ENCODE data around the gene GRIN2A. TPM values are rescaled to one million over a fixed set of nuclear protein-coding genes. Genes with fewer than 3 reads are reported as not detected.

Gene GRIN2A
- total and polyA plus RNA-seq, 2 donors (not counting 3 experiments of a cell fraction or from before 2014, with no cell fraction given), result not detected

GRCh38 chr16:9821331-9821730 lies 360.9 kb downstream of the GRIN2A start:
- no TSS peak for BruUV-seq (replicated peaks)
- DNase-seq (ENCODE audit: low read depth, low spot score) (no peak), FAIRE-seq (no peak)
- no peaks in the 10 kb centered on the region for H3K36me3 ChIP-seq (ENCODE audit: control insufficient read depth in 2 of 2, extremely low read depth in 1 of 2, insufficient read depth in 2 of 2, low read length in 2 of 2)
- intact Hi-C loops (cut with micrococcal nuclease) (no loop called here), dilution Hi-C loops (cut with MboI; ENCODE audit: extremely low pct_ligation_motif_present, low sequenced_read_pairs) (no loop called here)
- H3K79me2 ChIP-seq (ENCODE audit: control insufficient read depth, insufficient read depth, low read length), result no peaks in the 10 kb centered on the region
- H3K9me1 ChIP-seq (replicated peaks; ENCODE audit: control insufficient read depth, extremely low read depth, insufficient read depth, low read length), result no peaks in the 10 kb centered on the region
- CTCF ChIA-PET, result no interaction called here
- H3K27ac ChIP-seq (ENCODE audit: insufficient read depth, low read depth, low read length), result no peak overlapping the region
- no peaks in the 10 kb centered on the region for H4K20me1 ChIP-seq (replicated peaks; ENCODE audit: control insufficient read depth, extremely low read depth, insufficient read depth, low read length)
- no peaks in the 10 kb centered on the region for H3K9me3 ChIP-seq (replicated peaks; ENCODE audit: control insufficient read depth, insufficient read depth, low read length)
- TF ChIP-seq MYC (IDR thresholded peaks at IDR 0.05; ENCODE audit: low read depth, low read length) (no peak), MAX (IDR thresholded peaks at IDR 0.05; ENCODE audit: insufficient read depth, insufficient read length) (no peak), POLR2AphosphoS5 (IDR thresholded peaks at IDR 0.05; ENCODE audit: insufficient read depth, low read depth, low read length) (no peak), GATA2 (IDR thresholded peaks at IDR 0.05; ENCODE audit: insufficient read depth, insufficient read length, low read depth, low read length) (no peak)
- no peaks in the 10 kb centered on the region for H3K4me1 ChIP-seq (ENCODE audit: control insufficient read depth, extremely low read depth, insufficient read depth, low read length)
- POLR2A ChIA-PET, result no interaction called here
- no peak overlapping the region for H3K4me3 ChIP-seq (replicated peaks in 1 of 3; ENCODE audit: insufficient read depth in 1 of 3, low read depth in 1 of 3, low read length in 3 of 3)
- H3K4me2 ChIP-seq (ENCODE audit: insufficient read depth, low read length), result no peak overlapping the region
- H3K27me3 ChIP-seq (ENCODE audit: control insufficient read depth in 2 of 2, insufficient read depth in 2 of 2, low read length in 2 of 2), result peaks cover 0 to 2% of the 10 kb centered on the region in 2 experiments
- H2AFZ ChIP-seq (ENCODE audit: low read depth, low read length), result no peak overlapping the region
- no peak overlapping the region for H3K9ac ChIP-seq (replicated peaks; ENCODE audit: extremely low read depth, insufficient read depth, low read length)

GRCh38 chr16:9820476-9821246 lies 361.6 kb downstream of the GRIN2A start:
- Histone ChIP-seq H3K27ac (ENCODE audit: insufficient read depth, low read depth, low read length) (no peak overlapping the region), H3K9me1 (replicated peaks; ENCODE audit: control insufficient read depth, extremely low read depth, insufficient read depth, low read length) (no peaks in the 10 kb centered on the region), H3K9me3 (replicated peaks; ENCODE audit: control insufficient read depth, insufficient read depth, low read length) (no peaks in the 10 kb centered on the region), H3K4me3 (replicated peaks in 1 of 3; ENCODE audit: insufficient read depth in 1 of 3, low read depth in 1 of 3, low read length in 3 of 3) (no peak overlapping the region), H2AFZ (ENCODE audit: low read depth, low read length) (no peak overlapping the region), H3K9ac (replicated peaks; ENCODE audit: extremely low read depth, insufficient read depth, low read length) (no peak overlapping the region), H3K79me2 (ENCODE audit: control insufficient read depth, insufficient read depth, low read length) (no peaks in the 10 kb centered on the region), H4K20me1 (replicated peaks; ENCODE audit: control insufficient read depth, extremely low read depth, insufficient read depth, low read length) (no peaks in the 10 kb centered on the region), H3K4me2 (ENCODE audit: insufficient read depth, low read length) (no peak overlapping the region), H3K27me3 (ENCODE audit: control insufficient read depth in 2 of 2, insufficient read depth in 2 of 2, low read length in 2 of 2) (peaks cover 0 to 2% of the 10 kb centered on the region in 2 experiments), H3K36me3 (ENCODE audit: control insufficient read depth in 2 of 2, extremely low read depth in 1 of 2, insufficient read depth in 2 of 2, low read length in 2 of 2) (no peaks in the 10 kb centered on the region), H3K4me1 (ENCODE audit: control insufficient read depth, extremely low read depth, insufficient read depth, low read length) (no peaks in the 10 kb centered on the region)
- dilution Hi-C loops (cut with MboI; ENCODE audit: extremely low pct_ligation_motif_present, low sequenced_read_pairs), result no loop called here
- FAIRE-seq (no peak), DNase-seq (ENCODE audit: low read depth, low spot score) (no peak)
- no TSS peak for BruUV-seq (replicated peaks)
- intact Hi-C loops (cut with micrococcal nuclease), result no loop called here
- ChIA-PET CTCF (no interaction called here), POLR2A (no interaction called here)
- TF ChIP-seq POLR2A (IDR thresholded peaks at IDR 0.05; ENCODE audit: low read depth, low read length) (no peak), FOS (IDR thresholded peaks at IDR 0.05; ENCODE audit: borderline replicate concordance, insufficient read depth, low read length) (no peak), GATA2 (IDR thresholded peaks at IDR 0.05; ENCODE audit: insufficient read depth, insufficient read length, low read depth, low read length) (no peak), POLR2AphosphoS5 (IDR thresholded peaks at IDR 0.05; ENCODE audit: insufficient read depth, low read depth, low read length) (no peak), MYC (IDR thresholded peaks at IDR 0.05; ENCODE audit: low read depth, low read length) (no peak), JUN (IDR thresholded peaks at IDR 0.05; ENCODE audit: borderline replicate concordance, insufficient read depth, insufficient read length, low read depth) (no peak)
